NT2/D1 (cell line): Measurements from ENCODE around the gene PTPRN2.
"Not testable (repeated sequence)": the region's sequence is repeated elsewhere in the genome, so short reads cannot be mapped to it uniquely, and the experiment has no call there.

Experiments
- DNase-seq: peaks from one replicate; pipeline ENCODE4 v3.0.0-alpha.2; 2011; ENCODE audit warnings: low read depth, low spot score
- H3K27me3 ChIP-seq: 2 replicates; pipeline ENCODE4 v1.6.0; 2011; ENCODE audit warnings: mild to moderate bottlenecking; ENCODE audit not compliant: insufficient read length, insufficient read depth
- H3K36me3 ChIP-seq: 2 replicates; pipeline ENCODE4 v1.6.1; 2011; ENCODE audit warnings: mild to moderate bottlenecking, low read length, mixed read lengths; ENCODE audit not compliant: insufficient read depth, insufficient read length
- H3K4me1 ChIP-seq: 2 replicates; pipeline ENCODE4 v1.5.1; 2011; ENCODE audit not compliant: insufficient read depth, insufficient read length
- H3K4me3 ChIP-seq: 2 replicates; pipeline ENCODE4 v1.5.1; 2011; ENCODE audit warnings: low read depth; ENCODE audit not compliant: insufficient read length
- H3K9ac ChIP-seq: 2 replicates; pipeline ENCODE4 v1.6.0; 2011; ENCODE audit warnings: low read depth; ENCODE audit not compliant: insufficient read length
- H3K9me3 ChIP-seq: 2 replicates; pipeline ENCODE4 v1.5.1; 2011; ENCODE audit warnings: mild to moderate bottlenecking, low read length; ENCODE audit not compliant: insufficient read depth
- SUZ12 ChIP-seq: IDR thresholded peaks from 2 replicates; pipeline ENCODE4 v1.6.1; 2011; ENCODE audit not compliant: insufficient read length, insufficient read depth; ENCODE audit errors: extremely low read depth
- YY1 ChIP-seq: IDR thresholded peaks from 2 replicates; pipeline ENCODE4 v1.6.1; 2011; ENCODE audit not compliant: insufficient read length, insufficient read depth
- ZNF274 ChIP-seq: IDR thresholded peaks from 2 replicates; pipeline ENCODE4 v1.6.1; 2011; ENCODE audit warnings: mild to moderate bottlenecking, low read depth, low read length

The PTPRN2 gene

DNA sequence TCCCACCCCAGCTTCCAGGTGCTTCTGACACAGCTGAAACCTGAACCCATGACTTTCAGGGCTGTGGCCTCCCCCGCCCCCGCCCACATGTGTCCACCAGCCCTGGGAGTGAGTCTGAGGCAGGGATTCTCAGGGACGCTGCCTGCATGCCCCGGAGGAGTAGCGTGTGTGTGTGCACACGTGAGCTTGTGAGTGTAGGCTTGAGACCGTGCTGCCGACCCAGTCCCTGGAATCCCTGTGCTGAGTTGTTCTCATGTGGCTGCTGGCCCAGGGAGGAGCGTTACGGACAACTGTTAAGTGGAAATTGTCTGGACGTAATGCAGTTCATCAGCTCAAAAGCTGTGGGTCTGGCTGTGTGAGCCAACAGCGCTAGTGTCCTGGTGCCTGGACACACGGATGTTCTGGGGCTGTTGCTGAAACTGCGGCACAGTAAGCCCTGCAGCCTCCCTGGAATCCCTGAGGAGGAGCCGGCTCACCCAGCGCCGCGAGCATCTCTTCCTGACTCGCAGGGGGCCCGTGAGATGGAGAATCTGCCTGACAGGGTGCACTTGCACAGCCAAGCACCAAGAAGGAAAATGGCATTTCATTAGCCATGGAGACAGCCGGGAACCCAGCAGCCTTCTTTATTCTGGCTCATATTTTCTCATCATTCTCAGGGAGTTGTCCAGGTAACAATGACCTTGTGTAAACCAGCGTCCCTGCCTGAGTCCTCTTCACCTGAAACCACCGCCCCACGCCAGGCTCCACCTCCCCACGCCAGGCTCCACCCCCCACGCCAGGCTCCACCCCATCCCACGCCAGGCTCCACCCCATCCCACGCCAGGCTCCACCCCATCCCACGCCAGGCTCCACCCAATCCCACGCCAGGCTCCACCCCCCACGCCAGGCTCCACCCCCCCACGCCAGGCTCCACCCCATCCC lies 603.9 kb downstream of the PTPRN2 start:
- no peaks in the 10 kb centered on the region for H3K36me3 ChIP-seq
- H3K9ac ChIP-seq, result no peak overlapping the region
- DNase-seq, result no peak
- no peak overlapping the region for H3K4me3 ChIP-seq
- no peaks in the 10 kb centered on the region for H3K9me3 ChIP-seq
- no peaks in the 10 kb centered on the region for H3K27me3 ChIP-seq
- TF ChIP-seq YY1 (no peak), ZNF274 (no peak)
- peaks cover 13% of the 10 kb centered on the region for H3K4me1 ChIP-seq

DNA sequence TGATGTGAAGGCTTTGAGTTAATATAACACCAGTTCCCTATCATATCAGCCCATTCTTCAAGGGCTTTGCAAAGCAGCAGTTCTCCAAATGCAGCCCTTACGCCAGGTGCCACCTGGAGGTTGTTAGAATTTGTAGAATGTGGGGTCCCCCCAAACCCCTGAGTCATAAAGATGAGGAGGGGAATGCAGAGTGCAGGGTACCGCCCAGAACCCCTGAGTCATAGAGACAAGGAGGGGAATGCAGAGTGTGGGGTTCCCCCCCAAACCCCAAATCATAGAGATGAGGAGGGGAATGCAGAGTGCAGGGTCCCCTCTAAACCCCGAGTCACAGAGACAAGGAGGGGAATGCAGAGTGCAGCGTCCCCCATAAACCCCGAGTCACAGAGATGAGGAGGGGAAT lies 605.8 kb downstream of the PTPRN2 start:
- H3K9me3 ChIP-seq, result no peaks in the 10 kb centered on the region
- TF ChIP-seq SUZ12 (no peak), YY1 (no peak), ZNF274 (no peak)
- H3K36me3 ChIP-seq, result no peaks in the 10 kb centered on the region
- H3K27me3 ChIP-seq, result no peaks in the 10 kb centered on the region
- no peak overlapping the region for H3K9ac ChIP-seq
- no peak overlapping the region for H3K4me3 ChIP-seq
- peaks cover 11% of the 10 kb centered on the region for H3K4me1 ChIP-seq
- no peak for DNase-seq

DNA sequence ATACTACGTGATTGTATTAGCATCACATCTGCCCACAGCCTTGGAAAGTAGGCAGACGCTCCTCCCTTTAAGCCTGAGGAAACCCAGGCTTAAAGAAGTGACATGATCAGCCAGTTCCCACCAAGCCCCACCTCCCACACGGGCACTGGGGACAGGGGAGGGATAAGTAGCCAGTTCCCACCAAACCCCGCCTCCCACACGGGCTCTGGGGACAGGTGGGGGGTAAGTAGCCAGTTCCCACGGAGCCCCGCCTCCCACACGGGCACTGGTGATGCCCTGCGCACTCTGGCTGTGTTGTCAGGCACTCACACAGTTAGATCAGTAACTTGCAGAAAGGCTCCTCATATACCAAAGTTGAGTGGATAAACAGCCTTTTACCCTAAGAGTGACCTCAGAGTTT lies 606.8 kb downstream of the PTPRN2 start:
- peaks cover 11% of the 10 kb centered on the region for H3K4me1 ChIP-seq
- no peak for TF ChIP-seq YY1
- no peak for TF ChIP-seq SUZ12
- no peak for TF ChIP-seq ZNF274
- no peak overlapping the region for H3K4me3 ChIP-seq
- H3K27me3 ChIP-seq, result no peaks in the 10 kb centered on the region
- no peaks in the 10 kb centered on the region for H3K36me3 ChIP-seq
- no peak overlapping the region for H3K9ac ChIP-seq
- DNase-seq, result no peak
- H3K9me3 ChIP-seq, result no peaks in the 10 kb centered on the region

- H3K4me1 ChIP-seq, result peaks cover 11% of the 10 kb centered on the region
- H3K9me3 ChIP-seq, H3K36me3 ChIP-seq, DNase-seq, H3K27me3 ChIP-seq, H3K9ac ChIP-seq, H3K4me3 ChIP-seq: not testable (repeated sequence)
These were observed 607.3 kb downstream of the PTPRN2 start for GRCh38 chr7:157980341-157980731.

DNA sequence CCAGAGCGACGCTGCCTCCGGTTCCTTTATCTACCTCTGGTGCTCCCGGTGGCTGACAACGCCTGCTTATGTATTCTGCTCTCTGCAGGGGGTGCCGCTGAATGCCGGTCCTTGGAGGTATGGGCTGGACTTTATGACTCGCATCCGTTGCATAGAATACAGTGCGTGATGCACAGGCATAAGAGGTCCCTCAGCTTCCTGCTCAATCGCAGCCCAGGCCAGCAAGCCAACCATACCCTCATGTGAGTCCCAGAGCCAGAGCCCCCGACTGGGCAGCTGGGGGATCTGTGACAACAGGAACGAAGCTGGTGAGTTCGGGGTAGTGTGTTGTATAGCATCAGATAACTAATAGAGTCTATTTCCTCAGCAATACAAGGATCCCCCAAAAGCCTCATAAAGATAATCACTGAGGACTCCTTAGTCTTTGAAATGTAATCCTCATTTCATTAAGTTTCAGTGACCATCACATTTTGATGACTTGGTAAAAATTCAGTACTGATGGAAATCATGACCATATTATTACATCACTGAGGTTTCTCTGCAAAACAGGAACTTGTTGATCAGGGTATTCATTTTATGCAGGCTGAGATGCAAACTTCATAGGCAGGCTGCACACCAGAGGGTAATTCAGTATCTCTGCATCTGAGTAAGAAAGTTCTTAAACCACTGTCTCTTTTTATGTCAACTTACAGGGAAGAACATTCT lies 607.8 kb downstream of the PTPRN2 start:
- H3K4me3 ChIP-seq, result no peak overlapping the region
- H3K36me3 ChIP-seq, result no peaks in the 10 kb centered on the region
- peaks cover 11% of the 10 kb centered on the region for H3K4me1 ChIP-seq
- DNase-seq, result no peak
- H3K27me3 ChIP-seq, result no peaks in the 10 kb centered on the region
- TF ChIP-seq ZNF274, result no peak
- no peak for TF ChIP-seq SUZ12
- no peak for TF ChIP-seq YY1
- H3K9ac ChIP-seq, result no peak overlapping the region
- peaks cover 2% of the 10 kb centered on the region; the same call in 1 of the 2 replicates for H3K9me3 ChIP-seq

GRCh38 chr7:157978766-157979165 lies 608.9 kb downstream of the PTPRN2 start:
- H3K4me3 ChIP-seq, result no peak overlapping the region
- H3K27me3 ChIP-seq, result no peaks in the 10 kb centered on the region
- H3K4me1 ChIP-seq, result peaks cover 10% of the 10 kb centered on the region
- H3K9ac ChIP-seq, result no peak overlapping the region
- no peak for TF ChIP-seq SUZ12
- TF ChIP-seq YY1, result no peak
- no peak for TF ChIP-seq ZNF274
- H3K9me3 ChIP-seq, result peaks cover 12% of the 10 kb centered on the region; the same call in 1 of the 2 replicates
- H3K36me3 ChIP-seq, result no peaks in the 10 kb centered on the region
- DNase-seq, result no peak

DNA sequence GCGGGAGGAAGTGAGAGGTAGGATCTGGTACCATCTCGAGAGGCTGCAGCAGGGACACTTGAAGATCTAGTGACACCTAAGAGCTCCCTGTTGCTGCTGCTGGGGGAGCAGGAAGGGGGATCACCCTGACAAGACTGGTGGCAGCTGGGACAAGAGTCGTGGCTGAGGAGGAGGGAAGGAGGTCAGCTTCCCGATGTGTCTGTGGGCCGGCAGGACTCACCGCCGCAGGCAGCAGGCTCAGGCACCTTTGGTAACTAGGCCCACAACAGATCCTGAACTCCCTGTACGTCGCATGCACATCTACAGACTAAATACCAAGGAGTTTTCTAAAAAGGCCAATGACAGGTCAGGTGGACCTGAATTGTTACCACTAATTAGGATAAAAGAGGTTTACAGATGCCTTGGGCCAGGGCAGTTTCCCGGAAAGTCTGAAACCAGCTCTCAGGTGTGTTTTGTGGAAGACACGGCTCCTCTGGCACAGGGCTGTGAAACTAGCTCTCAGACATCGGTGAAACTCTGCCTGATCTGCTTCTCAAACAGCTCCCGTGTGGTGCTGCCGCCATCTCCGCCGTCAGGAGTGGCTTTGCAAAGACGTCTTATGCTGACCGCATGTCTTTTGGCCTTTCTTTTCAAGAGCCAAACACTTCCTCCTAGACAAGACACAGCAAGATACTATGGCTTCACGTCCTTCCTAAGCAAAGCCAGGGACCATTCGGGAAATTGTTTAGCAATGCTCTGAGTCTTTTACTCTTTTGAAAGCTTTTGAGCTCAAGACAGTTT lies 609.7 kb downstream of the PTPRN2 start:
- peaks cover 20% of the 10 kb centered on the region; the same call in 1 of the 2 replicates for H3K9me3 ChIP-seq
- no peaks in the 10 kb centered on the region for H3K36me3 ChIP-seq
- H3K4me3 ChIP-seq, result no peak overlapping the region
- no peak for DNase-seq
- no peak for TF ChIP-seq YY1
- TF ChIP-seq SUZ12, result no peak
- TF ChIP-seq ZNF274, result no peak
- no peak overlapping the region for H3K9ac ChIP-seq
- H3K4me1 ChIP-seq, result peaks cover 8% of the 10 kb centered on the region
- H3K27me3 ChIP-seq, result no peaks in the 10 kb centered on the region
